Neural progenitor cell (in vitro differentiated cells): Measurements from ENCODE around the gene DRD2. TPM values are rescaled to one million over a fixed set of nuclear protein-coding genes. Genes with fewer than 3 reads are reported as not detected.
A peak's percentile ranks its signal among the peaks of the same experiment; 100 is the strongest.

Source experiments
- DNase-seq: peaks from one replicate; pipeline ENCODE4 v3.0.0-alpha.2; 2016; ENCODE audit warnings: low spot score
- H2AFZ ChIP-seq: fragments of 200-600 bp; sonication (generic); replicated peaks from 2 replicates; pipeline ENCODE4 v1.6.1; 2016; ENCODE audit warnings: antibody characterized with exemption
- H3F3A ChIP-seq: fragments of 200-600 bp; sonication (generic); 2 replicates; pipeline ENCODE4 v1.6.1; 2016; ENCODE audit warnings: antibody characterized with exemption, low read depth
- H3K27ac ChIP-seq: fragments of 200-600 bp; sonication (generic); 2 replicates; pipeline ENCODE4 v1.5.1; 2016; ENCODE audit warnings: mild to moderate bottlenecking
- H3K27me3 ChIP-seq: fragments of 200-600 bp; sonication (generic); 2 replicates; pipeline ENCODE4 v1.6.1; 2016; ENCODE audit warnings: mild to moderate bottlenecking, moderate library complexity
- H3K36me3 ChIP-seq: fragments of 200-600 bp; sonication (generic); 2 replicates; pipeline ENCODE4 v1.5.1; 2016
- H3K4me1 ChIP-seq: fragments of 200-600 bp; sonication (generic); 2 replicates; pipeline ENCODE4 v1.6.1; 2016; ENCODE audit warnings: mixed run types
- H3K4me2 ChIP-seq: fragments of 200-600 bp; sonication (generic); 2 replicates; pipeline ENCODE4 v1.6.1; 2016
- H3K4me3 ChIP-seq: fragments of 200-600 bp; sonication (generic); 2 replicates; pipeline ENCODE4 v1.5.1; 2016
- H3K79me2 ChIP-seq: fragments of 200-600 bp; sonication (generic); 2 replicates; pipeline ENCODE4 v1.6.1; 2016; ENCODE audit warnings: low read depth
- H3K9ac ChIP-seq: fragments of 200-600 bp; sonication (generic); 2 replicates; pipeline ENCODE4 v1.6.1; 2016
- H3K9me3 ChIP-seq: fragments of 200-600 bp; sonication (generic); 2 replicates; pipeline ENCODE4 v1.5.1; 2016; ENCODE audit warnings: low read depth
- H4K20me1 ChIP-seq: fragments of 200-600 bp; sonication (generic); 2 replicates; pipeline ENCODE4 v1.6.1; 2016; ENCODE audit warnings: low read depth
- H3K27ac Mint-ChIP-seq: 3 replicates; pipeline ENCODE4 v1.8.0; 2021; ENCODE audit warnings: mixed read lengths
- H3K27me3 Mint-ChIP-seq: 2 replicates; pipeline ENCODE4 v1.8.0; 2022; ENCODE audit warnings: low read depth, mild to moderate bottlenecking, inconsistent platforms, moderate library complexity, mixed read lengths; ENCODE audit not compliant: insufficient read depth
- H3K36me3 Mint-ChIP-seq: 3 replicates; pipeline ENCODE4 v1.8.0; 2021; ENCODE audit warnings: mixed read lengths
- H3K4me1 Mint-ChIP-seq: 3 replicates; pipeline ENCODE4 v1.8.0; 2021; ENCODE audit warnings: mixed read lengths
- H3K4me3 Mint-ChIP-seq: 3 replicates; pipeline ENCODE4 v1.8.0; 2021; ENCODE audit warnings: mild to moderate bottlenecking, moderate library complexity, mixed read lengths
- H3K9me3 Mint-ChIP-seq: 3 replicates; pipeline ENCODE4 v1.8.0; 2020; ENCODE audit warnings: mixed read lengths
- EZH2 ChIP-seq: fragments of 200-600 bp; sonication (generic); IDR thresholded peaks from 2 replicates; pipeline ENCODE4 v1.6.1; 2017; ENCODE audit warnings: antibody characterized with exemption, mild to moderate bottlenecking, moderate library complexity
- EZH2phosphoT487 ChIP-seq: fragments of 200-600 bp; sonication (generic); IDR thresholded peaks from 2 replicates; pipeline ENCODE4 v1.6.1; 2017; ENCODE audit warnings: antibody characterized with exemption
- total RNA-seq: library from RNA; depleted of rRNA; stranded (reverse); fragments of >200 nt; gene quantifications from 2 replicates; pipeline ENCODE4 v1.2.3, GENCODE V29; 2015; ENCODE audit warnings: low replicate concordance
- TF ChIP-seq, protein P1 (sequence below): fragments of 200-600 bp; sonication (generic); IDR thresholded peaks from 2 replicates; pipeline ENCODE4 v1.5.1; 2017; ENCODE audit warnings: antibody characterized with exemption, mild to moderate bottlenecking

Gene DRD2
- total RNA-seq, 1 donor from 2014 or later: 0.21 TPM

DNA sequence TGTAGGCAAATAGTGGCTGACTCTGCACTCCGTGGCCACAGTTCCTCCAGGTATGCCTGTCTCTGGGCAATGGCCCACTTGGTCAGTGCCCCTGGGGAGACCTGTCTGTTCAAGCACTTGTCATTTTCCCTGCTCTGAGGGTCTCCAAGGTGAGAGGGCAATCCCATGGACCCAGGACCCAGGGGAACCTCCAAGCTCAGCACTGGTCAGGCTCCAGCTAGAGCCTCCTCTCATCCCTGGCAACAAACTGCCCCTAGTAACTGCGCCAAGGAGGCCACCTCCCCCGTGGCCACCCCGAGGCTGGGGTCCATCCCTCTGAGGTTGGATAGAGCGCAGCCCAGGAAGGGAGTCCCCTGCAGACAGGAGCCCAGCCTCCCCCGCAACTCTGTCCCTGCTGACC is 88.3 kb downstream of the DRD2 start:
- Mint-ChIP-seq H3K9me3 (no peaks in the 10 kb centered on the region), H3K4me3 (no peak overlapping the region)

DNA sequence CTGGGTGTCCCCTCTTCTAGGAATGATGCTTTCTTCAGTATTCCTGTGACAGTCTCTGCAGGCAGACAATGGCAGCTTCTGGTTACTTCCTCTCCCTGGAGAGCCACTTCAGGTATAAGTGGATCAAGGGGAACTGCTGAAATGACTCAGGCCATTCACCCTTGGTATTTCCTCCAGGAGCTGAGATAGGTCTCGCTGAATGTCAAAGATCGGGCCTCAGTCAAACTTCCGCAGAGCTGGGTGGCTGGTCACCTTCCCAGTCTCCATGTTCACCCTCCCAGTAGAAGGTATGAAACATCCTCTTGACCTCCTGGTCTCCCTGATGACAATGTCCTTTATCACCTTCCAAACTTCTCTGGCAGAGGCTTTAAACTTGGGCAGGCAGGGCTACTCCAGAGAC is 89.4 kb downstream of the DRD2 start:
- DNase-seq: no peak
- Histone ChIP-seq H3K9ac (no peak overlapping the region), H3K27ac (no peak overlapping the region), H3K4me3 (no peak overlapping the region), H3K9me3 (no peaks in the 10 kb centered on the region), H3F3A (peaks cover 21% of the 10 kb centered on the region), H3K27me3 (peaks cover 9% of the 10 kb centered on the region), H3K36me3 (no peaks in the 10 kb centered on the region), H3K79me2 (no peaks in the 10 kb centered on the region), H4K20me1 (no peaks in the 10 kb centered on the region), H3K4me2 (no peak overlapping the region), H2AFZ (no peak overlapping the region), H3K4me1 (peaks cover 33% of the 10 kb centered on the region)
- no peaks in the 10 kb centered on the region for H3K36me3 Mint-ChIP-seq
- no peaks in the 10 kb centered on the region for H3K27me3 Mint-ChIP-seq
- no peaks in the 10 kb centered on the region for H3K9me3 Mint-ChIP-seq
- no peaks in the 10 kb centered on the region for H3K4me1 Mint-ChIP-seq
- H3K27ac Mint-ChIP-seq: no peak overlapping the region
- no peak for TF ChIP-seq EZH2phosphoT487
- no peak for TF ChIP-seq EZH2
- TF ChIP-seq, protein P1, sequence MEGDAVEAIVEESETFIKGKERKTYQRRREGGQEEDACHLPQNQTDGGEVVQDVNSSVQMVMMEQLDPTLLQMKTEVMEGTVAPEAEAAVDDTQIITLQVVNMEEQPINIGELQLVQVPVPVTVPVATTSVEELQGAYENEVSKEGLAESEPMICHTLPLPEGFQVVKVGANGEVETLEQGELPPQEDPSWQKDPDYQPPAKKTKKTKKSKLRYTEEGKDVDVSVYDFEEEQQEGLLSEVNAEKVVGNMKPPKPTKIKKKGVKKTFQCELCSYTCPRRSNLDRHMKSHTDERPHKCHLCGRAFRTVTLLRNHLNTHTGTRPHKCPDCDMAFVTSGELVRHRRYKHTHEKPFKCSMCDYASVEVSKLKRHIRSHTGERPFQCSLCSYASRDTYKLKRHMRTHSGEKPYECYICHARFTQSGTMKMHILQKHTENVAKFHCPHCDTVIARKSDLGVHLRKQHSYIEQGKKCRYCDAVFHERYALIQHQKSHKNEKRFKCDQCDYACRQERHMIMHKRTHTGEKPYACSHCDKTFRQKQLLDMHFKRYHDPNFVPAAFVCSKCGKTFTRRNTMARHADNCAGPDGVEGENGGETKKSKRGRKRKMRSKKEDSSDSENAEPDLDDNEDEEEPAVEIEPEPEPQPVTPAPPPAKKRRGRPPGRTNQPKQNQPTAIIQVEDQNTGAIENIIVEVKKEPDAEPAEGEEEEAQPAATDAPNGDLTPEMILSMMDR: no peak
- H3K4me3 Mint-ChIP-seq: no peak overlapping the region

More for the DNA sequence above, 88.3 kb downstream of the DRD2 start:
- Histone ChIP-seq H2AFZ (peak overlapping the region; percentile 88), H4K20me1 (no peaks in the 10 kb centered on the region), H3K4me2 (peak overlapping the region; percentile 79), H3K36me3 (no peaks in the 10 kb centered on the region), H3K4me3 (peak overlapping the region; percentile 43), H3K79me2 (no peaks in the 10 kb centered on the region), H3K27ac (no peak overlapping the region), H3K4me1 (peaks cover 33% of the 10 kb centered on the region), H3K27me3 (peaks cover 9% of the 10 kb centered on the region), H3F3A (peaks cover 21% of the 10 kb centered on the region), H3K9me3 (no peaks in the 10 kb centered on the region), H3K9ac (no peak overlapping the region)
- Mint-ChIP-seq H3K36me3 (no peaks in the 10 kb centered on the region), H3K27ac (no peak overlapping the region), H3K4me1 (no peaks in the 10 kb centered on the region), H3K27me3 (no peaks in the 10 kb centered on the region)
- TF ChIP-seq EZH2phosphoT487 (no peak), EZH2 (no peak)
- TF ChIP-seq, protein P1: no peak
- no peak for DNase-seq

DNA sequence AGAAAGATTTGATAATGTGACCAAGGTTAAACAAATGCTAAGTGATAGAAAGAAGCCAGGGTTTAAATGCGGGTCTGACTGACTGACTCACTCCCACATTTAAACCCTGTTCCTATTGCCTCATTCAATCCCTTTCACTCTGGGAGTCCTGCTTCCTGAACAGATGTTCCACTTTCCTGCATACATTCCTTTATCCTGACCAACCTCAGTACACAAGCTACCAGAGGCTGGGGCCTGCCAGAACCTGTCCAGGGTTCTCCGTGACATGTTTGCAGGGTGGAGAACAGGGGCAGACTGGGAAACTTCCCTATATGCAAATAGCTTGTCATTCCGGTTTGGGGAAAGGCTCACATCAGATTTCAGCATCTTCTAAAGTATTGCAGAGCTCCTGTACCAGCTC is 90.6 kb downstream of the DRD2 start:
- Histone ChIP-seq H3K79me2 (no peaks in the 10 kb centered on the region), H3K27me3 (peaks cover 9% of the 10 kb centered on the region), H3K36me3 (no peaks in the 10 kb centered on the region), H3K9me3 (no peaks in the 10 kb centered on the region), H3F3A (peaks cover 18% of the 10 kb centered on the region), H3K4me3 (no peak overlapping the region), H3K4me1 (peaks cover 31% of the 10 kb centered on the region), H3K9ac (no peak overlapping the region), H2AFZ (no peak overlapping the region), H4K20me1 (no peaks in the 10 kb centered on the region), H3K27ac (no peak overlapping the region), H3K4me2 (no peak overlapping the region)
- no peaks in the 10 kb centered on the region for H3K36me3 Mint-ChIP-seq
- TF ChIP-seq, protein P1: no peak
- TF ChIP-seq EZH2 (no peak), EZH2phosphoT487 (no peak)
- no peak overlapping the region for H3K4me3 Mint-ChIP-seq
- no peaks in the 10 kb centered on the region for H3K27me3 Mint-ChIP-seq
- H3K4me1 Mint-ChIP-seq: no peaks in the 10 kb centered on the region
- H3K9me3 Mint-ChIP-seq: no peaks in the 10 kb centered on the region
- no peak for DNase-seq
- H3K27ac Mint-ChIP-seq: no peak overlapping the region
